Measurements from ENCODE around the gene JMJD1C. TPM values are rescaled to one million over a fixed set of nuclear protein-coding genes. Genes with fewer than 3 reads are reported as not detected.

JMJD1C gene
- total RNA-seq, 1 experiment from 2014 or later = 112 TPM

- no peaks in the 10 kb centered on the region for H3K36me3 ChIP-seq
- no peaks in the 10 kb centered on the region for H3K27me3 ChIP-seq
- no peak for DNase-seq
- no peaks in the 10 kb centered on the region for H3K9me3 ChIP-seq (replicated peaks)
- no peak overlapping the region for H3K4me3 ChIP-seq
- H3K4me1 ChIP-seq = peaks cover 3% of the 10 kb centered on the region; the same call in 1 of the 2 replicates
- no peak overlapping the region for H3K27ac ChIP-seq
Observed at GRCh38 chr10:63414481-63415260, 51.1 kb downstream of the JMJD1C start.

GRCh38 chr10:63413429-63413828, 52.3 kb downstream of the JMJD1C start:
- H3K36me3 ChIP-seq = no peaks in the 10 kb centered on the region
- no peak overlapping the region for H3K4me3 ChIP-seq
- no peak overlapping the region for H3K27ac ChIP-seq
- peaks cover 3% of the 10 kb centered on the region; the same call in 1 of the 2 replicates for H3K4me1 ChIP-seq
- DNase-seq = no peak
- no peaks in the 10 kb centered on the region for H3K9me3 ChIP-seq (replicated peaks)
- no peaks in the 10 kb centered on the region for H3K27me3 ChIP-seq

- Histone ChIP-seq H3K4me1 (peaks cover 3% of the 10 kb centered on the region; the same call in 1 of the 2 replicates), H3K9me3 (replicated peaks) (no peaks in the 10 kb centered on the region), H3K27ac (no peak overlapping the region), H3K27me3 (no peaks in the 10 kb centered on the region), H3K36me3 (no peaks in the 10 kb centered on the region), H3K4me3 (no peak overlapping the region)
- DNase-seq = no peak
Observed at GRCh38 chr10:63412304-63412703, 53.5 kb downstream of the JMJD1C start.

- Histone ChIP-seq H3K27ac (no peak overlapping the region), H3K36me3 (no peaks in the 10 kb centered on the region), H3K27me3 (no peaks in the 10 kb centered on the region), H3K4me1 (no peaks in the 10 kb centered on the region), H3K9me3 (replicated peaks) (no peaks in the 10 kb centered on the region), H3K4me3 (no peak overlapping the region)
- DNase-seq = no peak
Observed at GRCh38 chr10:63410633-63411032, 55.1 kb downstream of the JMJD1C start.

- no peaks in the 10 kb centered on the region for H3K36me3 ChIP-seq
- H3K4me1 ChIP-seq = no peaks in the 10 kb centered on the region
- no peak overlapping the region for H3K4me3 ChIP-seq
- H3K27me3 ChIP-seq = no peaks in the 10 kb centered on the region
- DNase-seq = peak in 1 of 2 experiments; percentile 3
- H3K27ac ChIP-seq = no peak overlapping the region
- no peaks in the 10 kb centered on the region for H3K9me3 ChIP-seq (replicated peaks)
Observed at GRCh38 chr10:63409465-63410027, 56.2 kb downstream of the JMJD1C start.

DNA sequence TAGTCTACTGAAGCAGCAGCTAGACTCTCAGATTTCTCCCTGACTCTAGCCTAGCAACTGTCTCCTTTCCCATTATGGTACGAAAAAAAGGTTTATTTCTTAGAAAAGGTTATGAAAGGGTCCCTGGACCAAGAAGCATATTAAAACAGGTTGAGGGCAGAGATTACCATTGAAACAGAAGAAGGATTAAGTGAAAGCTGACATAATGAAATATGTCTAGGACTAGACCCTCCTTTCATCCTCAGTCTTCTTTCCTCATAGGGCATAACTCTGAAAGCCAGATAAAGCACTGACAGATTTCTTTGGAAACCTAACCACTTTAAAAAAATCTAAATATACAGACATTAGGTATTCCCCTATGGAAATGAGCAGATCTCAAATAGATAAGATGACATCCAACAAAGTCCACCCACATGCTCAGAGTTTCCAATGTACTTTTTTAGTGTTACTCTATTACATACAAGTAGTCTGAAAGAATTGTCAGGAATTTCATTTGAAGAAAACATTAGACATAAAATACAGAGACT, 58.6 kb downstream of the JMJD1C start:
- H3K4me1 ChIP-seq = no peaks in the 10 kb centered on the region
- no peak overlapping the region for H3K4me3 ChIP-seq
- DNase-seq = no peak
- H3K27ac ChIP-seq = no peak overlapping the region
- H3K27me3 ChIP-seq = no peaks in the 10 kb centered on the region
- no peaks in the 10 kb centered on the region for H3K9me3 ChIP-seq (replicated peaks)
- no peaks in the 10 kb centered on the region for H3K36me3 ChIP-seq

- Histone ChIP-seq H3K4me1 (no peaks in the 10 kb centered on the region), H3K9me3 (replicated peaks) (no peaks in the 10 kb centered on the region), H3K4me3 (no peak overlapping the region), H3K27me3 (no peaks in the 10 kb centered on the region), H3K27ac (no peak overlapping the region), H3K36me3 (no peaks in the 10 kb centered on the region; the same call in 1 of the 2 replicates)
- DNase-seq = no peak
Observed at GRCh38 chr10:63396133-63396761, 69.5 kb downstream of the JMJD1C start.

DNA sequence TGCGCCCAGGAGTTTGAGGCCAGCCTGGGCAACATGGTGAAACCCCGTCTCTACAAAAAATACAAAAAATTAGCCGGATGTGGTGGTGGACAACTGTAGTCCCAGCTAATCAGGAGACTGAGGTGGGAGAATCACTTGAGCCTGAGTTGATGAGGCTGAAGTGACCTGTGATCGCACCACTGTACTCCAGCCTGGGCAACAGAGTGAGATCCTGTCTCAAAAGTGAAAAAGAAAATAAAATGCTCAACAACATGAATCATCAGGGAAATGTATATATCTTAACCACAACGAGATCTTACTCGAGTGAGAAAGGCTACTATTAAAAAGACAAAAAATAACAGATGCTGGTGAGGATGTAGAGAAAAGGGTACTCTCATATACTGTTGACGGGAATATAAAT, 72.7 kb downstream of the JMJD1C start:
- Histone ChIP-seq H3K9me3 (replicated peaks) (no peaks in the 10 kb centered on the region; the same call in 1 of the 2 replicates), H3K36me3 (peaks cover 3% of the 10 kb centered on the region; the same call in 1 of the 2 replicates), H3K27ac (no peak overlapping the region), H3K4me3 (no peak overlapping the region), H3K27me3 (no peaks in the 10 kb centered on the region), H3K4me1 (no peaks in the 10 kb centered on the region)
- DNase-seq = no peak

GRCh38 chr10:63392224-63392623, 73.6 kb downstream of the JMJD1C start:
- no peak for DNase-seq
- H3K4me1 ChIP-seq = no peaks in the 10 kb centered on the region
- no peaks in the 10 kb centered on the region; the same call in 1 of the 2 replicates for H3K9me3 ChIP-seq (replicated peaks)
- H3K36me3 ChIP-seq = peaks cover 3% of the 10 kb centered on the region; the same call in 1 of the 2 replicates
- H3K4me3 ChIP-seq = no peak overlapping the region
- no peak overlapping the region for H3K27ac ChIP-seq
- no peaks in the 10 kb centered on the region for H3K27me3 ChIP-seq

DNA sequence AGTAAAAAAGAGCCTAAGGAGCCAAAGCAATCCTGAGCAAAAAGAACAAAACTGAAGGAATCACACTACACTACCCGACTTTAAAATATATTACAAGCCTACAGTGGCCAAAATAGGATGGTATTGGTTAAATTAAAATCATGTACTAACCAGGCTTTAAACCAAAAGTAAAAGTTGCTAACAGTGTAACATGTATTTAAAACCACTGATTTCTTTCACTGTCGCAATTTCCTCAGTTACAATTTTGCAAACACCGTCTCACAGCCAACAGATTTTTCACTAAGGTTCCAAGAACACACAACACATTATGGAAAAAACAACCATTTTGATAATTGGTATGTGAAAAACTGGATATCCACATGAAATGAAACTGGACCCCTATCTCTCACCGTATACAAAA, 74.0 kb downstream of the JMJD1C start:
- H3K36me3 ChIP-seq = peaks cover 3% of the 10 kb centered on the region; the same call in 1 of the 2 replicates
- H3K27me3 ChIP-seq = no peaks in the 10 kb centered on the region
- no peaks in the 10 kb centered on the region for H3K4me1 ChIP-seq
- H3K9me3 ChIP-seq (replicated peaks) = no peaks in the 10 kb centered on the region; the same call in 1 of the 2 replicates
- no peak overlapping the region for H3K4me3 ChIP-seq
- H3K27ac ChIP-seq = no peak overlapping the region
- no peak for DNase-seq

DNA sequence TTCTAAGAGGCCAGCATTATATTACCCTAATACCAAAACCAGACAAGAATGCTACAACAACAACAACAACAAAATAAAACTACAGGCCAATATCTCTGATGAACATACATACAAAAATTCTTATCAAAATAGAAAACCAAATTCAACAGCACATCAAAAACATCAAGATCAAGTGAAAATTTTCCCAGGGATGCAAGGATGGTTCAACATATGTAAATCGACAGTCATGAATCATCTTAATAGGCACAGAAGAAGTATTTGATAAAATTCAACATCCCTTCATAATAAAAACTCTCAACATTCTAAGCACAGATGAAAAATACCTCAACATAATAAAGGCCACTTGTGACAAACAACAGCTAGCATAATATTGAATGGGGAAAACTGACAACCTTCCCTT, 75.3 kb downstream of the JMJD1C start:
- no peak for DNase-seq
- no peaks in the 10 kb centered on the region for H3K4me1 ChIP-seq
- H3K36me3 ChIP-seq = peaks cover 3% of the 10 kb centered on the region; the same call in 1 of the 2 replicates
- no peak overlapping the region for H3K4me3 ChIP-seq
- H3K9me3 ChIP-seq (replicated peaks) = no peaks in the 10 kb centered on the region; the same call in 1 of the 2 replicates
- H3K27me3 ChIP-seq = no peaks in the 10 kb centered on the region
- H3K27ac ChIP-seq = no peak overlapping the region

DNA sequence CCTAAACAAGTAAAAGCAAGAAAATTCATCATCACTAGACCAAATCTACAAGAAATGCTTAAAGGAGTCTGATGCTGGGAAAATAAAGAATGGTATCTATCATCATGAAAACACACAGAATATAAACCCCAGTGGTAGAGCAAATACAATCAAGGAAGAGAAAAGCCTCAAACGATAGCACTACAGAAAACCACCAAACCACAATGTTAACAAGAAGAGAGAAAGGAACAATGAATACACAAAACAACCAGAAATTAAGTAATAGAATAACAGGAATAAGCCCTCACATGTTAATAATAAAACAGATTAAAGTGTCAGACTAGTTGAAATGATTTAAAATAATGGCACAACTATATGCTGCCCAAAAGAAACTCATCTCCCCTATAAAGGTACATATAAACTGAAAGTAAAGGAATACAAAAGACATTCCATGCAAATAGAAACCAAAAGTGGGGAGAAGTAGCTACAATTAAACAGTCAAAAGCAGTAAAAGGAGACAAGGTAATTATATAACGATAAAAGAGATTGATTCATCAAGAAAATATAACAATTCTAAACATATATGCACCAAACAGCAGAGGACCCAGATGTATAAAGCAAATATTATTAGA, 77.3 kb downstream of the JMJD1C start:
- H3K36me3 ChIP-seq = peaks cover 3% of the 10 kb centered on the region; the same call in 1 of the 2 replicates
- H3K27me3 ChIP-seq = no peaks in the 10 kb centered on the region
- H3K4me3 ChIP-seq = no peak overlapping the region
- no peaks in the 10 kb centered on the region; the same call in 1 of the 2 replicates for H3K9me3 ChIP-seq (replicated peaks)
- no peak overlapping the region for H3K27ac ChIP-seq
- no peaks in the 10 kb centered on the region for H3K4me1 ChIP-seq
- no peak for DNase-seq

GRCh38 chr10:63385254-63385653, 80.5 kb downstream of the JMJD1C start:
- H3K4me3 ChIP-seq = no peak overlapping the region
- H3K27me3 ChIP-seq = no peaks in the 10 kb centered on the region
- H3K9me3 ChIP-seq (replicated peaks) = no peaks in the 10 kb centered on the region
- no peak overlapping the region for H3K27ac ChIP-seq
- no peaks in the 10 kb centered on the region for H3K4me1 ChIP-seq
- no peak for DNase-seq
- peaks cover 3% of the 10 kb centered on the region; the same call in 1 of the 2 replicates for H3K36me3 ChIP-seq

GRCh38 chr10:63384675-63385074, 81.1 kb downstream of the JMJD1C start:
- Histone ChIP-seq H3K27ac (no peak overlapping the region), H3K27me3 (no peaks in the 10 kb centered on the region), H3K36me3 (peaks cover 3% of the 10 kb centered on the region; the same call in 1 of the 2 replicates), H3K9me3 (replicated peaks) (no peaks in the 10 kb centered on the region), H3K4me1 (no peaks in the 10 kb centered on the region), H3K4me3 (no peak overlapping the region)
- DNase-seq = no peak

Data from SJCRH30 (cell line).